Heart right ventricle (tissue), 16 donors: ENCODE results near the gene DHRSX. TPM values are rescaled to one million over a fixed set of nuclear protein-coding genes. Genes with fewer than 3 reads are reported as not detected.

Source experiments
- ATAC-seq, 8 donors: fragments of 200-7000 bp; cut with Tn5 transposase; one replicate each; pipeline ENCODE4 v1.9.1; 2020; ENCODE audit warnings: mild to moderate bottlenecking in 8 of 8, moderate library complexity in 8 of 8, moderate number of reproducible peaks in 1 of 8
- DNase-seq, 2 donors: peaks; one replicate each; pipeline ENCODE4 v3.0.0-alpha.2; 2020
- H3K27ac ChIP-seq, 10 donors: fragments of 200-600 bp; sonication (generic) in 2 of 10; one replicate each; pipeline versions ENCODE4 v1.5.0 to v1.8.0; 2020 to 2022; ENCODE audit warnings: mild to moderate bottlenecking in 3 of 10
- H3K27me3 ChIP-seq, 7 donors: fragments of 200-600 bp; one replicate each; pipeline ENCODE4 v1.8.0; 2021 to 2022; ENCODE audit warnings: mild to moderate bottlenecking in 2 of 7
- H3K36me3 ChIP-seq, 9 donors: fragments of 200-600 bp; sonication (generic) in 1 of 9; one replicate each; pipeline versions ENCODE4 v1.5.0 to v1.8.0; 2020 to 2022; ENCODE audit warnings: mild to moderate bottlenecking in 2 of 9
- H3K4me1 ChIP-seq, 9 donors: fragments of 200-600 bp; sonication (generic) in 1 of 9; one replicate each; pipeline versions ENCODE4 v1.5.0 to v1.8.0; 2020 to 2022; ENCODE audit warnings: mild to moderate bottlenecking in 4 of 9
- H3K4me3 ChIP-seq, 10 donors: fragments of 200-600 bp; sonication (generic) in 2 of 10; one replicate each; pipeline versions ENCODE4 v1.5.0 to v1.8.0; 2020 to 2022; ENCODE audit warnings: mild to moderate bottlenecking in 7 of 10, moderate library complexity in 2 of 10
- H3K9me3 ChIP-seq, 11 donors: fragments of 200-600 bp in 10 of 11; sonication (generic) in 2 of 11; one replicate each; pipeline versions ENCODE4 v1.5.0 to v1.8.0; 2013 to 2022; ENCODE audit warnings: mild to moderate bottlenecking in 2 of 11, control low read depth in 1 of 11, moderate library complexity in 1 of 11
- CTCF ChIP-seq, 9 donors: fragments of 200-600 bp; sonication (generic) in 2 of 9; IDR thresholded peaks; one replicate each; pipeline versions ENCODE4 v1.5.0 to v1.8.0; 2021 to 2022; ENCODE audit warnings: antibody characterized with exemption in 9 of 9, mild to moderate bottlenecking in 5 of 9, moderate library complexity in 1 of 9
- WGBS, 2 donors: extraction: QIAGEN DNeasy Blood & Tissue Kit; methylation state at CpG; one replicate each; pipeline ENCODE4 v1.1.7; 2013; ENCODE audit warnings: inconsistent platforms in 1 of 2; 5-methylcytosine and 5-hydroxymethylcytosine counted together
- intact Hi-C, 10 donors: fragments of 100-400 bp; cut with DNase I; formaldehyde crosslinking; loops; one replicate each; pipeline versions ENCODE4 v1.11.1 to v1.14.2; 2022
- polyA plus RNA-seq, 2 donors: library from polyadenylated mRNA; stranded (reverse); fragments of 200-250 nt; gene quantifications; one replicate each; pipeline ENCODE4 v1.2.3, GENCODE V29; 2013
- total RNA-seq, 10 donors: library from RNA; stranded (reverse); fragmentation: NEBNext Ultra II Directional in 3 of 10; extraction: Animal tissue kit (Norgen Biotek cat#: 25700) in 3 of 10; gene quantifications; one replicate each; pipeline versions ENCODE4 v1.2.1 to v1.2.4, GENCODE V29; 2021 to 2023
- donor health status: Arrhythmogenic right ventricular cardiomyopathy.
- donor health status: ischemic (EF 13 %, LVEDD 7.1; RV severe dilation, severe dysfunction).
- donor health status: healthy with polysubstance abuse.
- donor health status: DM: no; HTN: yes; CAD: no.
- donor health status: DM: no; HTN: no; CAD: no.
- donor health status: ischemic (EF 25% LVEDD 6.9; RV normal size, moderate dysfunction).
- donor health status: ischemic (EF 25% LVEDD 5.7; RV mildly dilated, moderate dysfunction).
- donor health status: healthy.
- donor health status: DM: yes; HTN: yes; CAD: no.
- donor health status: Ischemic cardiomyopathy.
- donor health status: ischemic (EF 35%, LVEDD 5.7; RV mildly dilated, moderate dysfunction).
- donor health status: nonischemic (EF 11% LVEDD 7.7; RV severe dilation, severe dysfunction).
- donor health status: DM: yes; HTN: yes; CAD: no.
- donor health status: PGD.
- donor health status: ischemic (EF 29% LVEDD 5.4; RV normal size, mild dysfunction).
- donor health status: nonischemic (EF 23%, LVEDD 6.1; RV moderate dilation, normal function).

Gene DHRSX
- total and polyA plus RNA-seq, 12 donors: 13.8 to 35.9 (median 26.2) TPM

- whole genome bisulfite sequencing, 2 donors: 92 to 93% methylated on average over 8 of the region's 8 CpGs
Observed at GRCh38 chrX:2512501-2512900, 11.7 kb upstream of the DHRSX start.

GRCh38 chrX:2511326-2511725, 10.6 kb upstream of the DHRSX start:
- Histone ChIP-seq H3K4me3 (no peak overlapping the region), H3K27me3 (peaks cover 0 to 13% (median 0%) of the 10 kb centered on the region in 7 donors), H3K36me3 (no peaks in the 10 kb centered on the region), H3K4me1 (no peaks in the 10 kb centered on the region), H3K27ac (no peak overlapping the region), H3K9me3 (no peaks in the 10 kb centered on the region)
- no peak for ATAC-seq
- DNase-seq: no peak
- no peak for TF ChIP-seq CTCF (IDR thresholded peaks at IDR 0.05)
- WGBS, 2 donors: 94 to 96% methylated on average over 6 of the region's 6 CpGs
- intact Hi-C loops: no loop called here

More at GRCh38 chrX:2512501-2512900, 11.7 kb upstream of the DHRSX start:
- DNase-seq (no peak), ATAC-seq (no peak)
- Histone ChIP-seq H3K27ac (no peak overlapping the region), H3K9me3 (no peaks in the 10 kb centered on the region), H3K27me3 (peaks cover 0 to 13% (median 0%) of the 10 kb centered on the region in 7 donors), H3K4me3 (no peak overlapping the region), H3K36me3 (no peaks in the 10 kb centered on the region), H3K4me1 (no peaks in the 10 kb centered on the region)
- no peak for TF ChIP-seq CTCF (IDR thresholded peaks at IDR 0.05)
- intact Hi-C loops: no loop called here

- Histone ChIP-seq H3K27me3 (no peaks in the 10 kb centered on the region), H3K4me1 (no peaks in the 10 kb centered on the region), H3K36me3 (no peaks in the 10 kb centered on the region), H3K27ac (no peak overlapping the region), H3K9me3 (no peaks in the 10 kb centered on the region), H3K4me3 (no peak overlapping the region)
- TF ChIP-seq CTCF (IDR thresholded peaks at IDR 0.05): no peak
- intact Hi-C loops: loop anchor here in 2 of 10 donors (10.0 kb wide), 2 partner anchors 96 to 224 kb away; no protein-coding TSS in a partner anchor
- ATAC-seq: no peak
- DNase-seq: no peak
- 85 to 87% methylated on average over 9 of the region's 9 CpGs for WGBS, 2 donors
Observed at GRCh38 chrX:2508648-2509335, 8.0 kb upstream of the DHRSX start.

- Histone ChIP-seq H3K27me3 (no peaks in the 10 kb centered on the region), H3K27ac (no peak overlapping the region), H3K9me3 (no peaks in the 10 kb centered on the region), H3K4me1 (no peaks in the 10 kb centered on the region), H3K4me3 (no peak overlapping the region), H3K36me3 (no peaks in the 10 kb centered on the region)
- TF ChIP-seq CTCF (IDR thresholded peaks at IDR 0.05): no peak
- ATAC-seq (no peak), DNase-seq (no peak)
- intact Hi-C loops: loop anchor here in 2 of 10 donors (10.0 kb wide), 2 partner anchors 97 to 223 kb away; no protein-coding TSS in a partner anchor
- WGBS, 2 donors: 65 to 71% methylated on average over 8 of the region's 8 CpGs
Observed at GRCh38 chrX:2507904-2508627, 7.3 kb upstream of the DHRSX start.
